Parathyroid adenoma (tissue), 2 donors: ENCODE data around the gene RRAGD.

Source experiments
- H2AFZ ChIP-seq: fragments of 300-600 bp; sonication (generic); one replicate; pipeline ENCODE4 v1.7.0; 2017; ENCODE audit warnings: antibody characterized with exemption, mild to moderate bottlenecking
- H3K27ac ChIP-seq: fragments of 300-600 bp; sonication (generic); one replicate; pipeline ENCODE4 v1.7.0; 2017
- H3K27me3 ChIP-seq: fragments of 300-600 bp; sonication (generic); one replicate; pipeline ENCODE4 v1.7.0; 2017; ENCODE audit warnings: low read length; ENCODE audit not compliant: control insufficient read depth, insufficient read depth
- H3K36me3 ChIP-seq: fragments of 300-600 bp; sonication (generic); one replicate; pipeline ENCODE4 v1.7.0; 2017; ENCODE audit warnings: low read length; ENCODE audit not compliant: control insufficient read depth, insufficient read depth
- H3K4me1 ChIP-seq: fragments of 300-600 bp; sonication (generic); one replicate; pipeline ENCODE4 v1.7.0; 2017; ENCODE audit warnings: control low read depth
- H3K4me2 ChIP-seq: fragments of 300-600 bp; sonication (generic); one replicate; pipeline ENCODE4 v1.7.0; 2017; ENCODE audit warnings: low read length
- H3K4me3 ChIP-seq: fragments of 300-600 bp; sonication (generic); one replicate; pipeline ENCODE4 v1.7.0; 2017; ENCODE audit warnings: low read depth, low read length
- H3K79me2 ChIP-seq: fragments of 300-600 bp; sonication (generic); one replicate; pipeline ENCODE4 v1.7.0; 2017; ENCODE audit warnings: control low read depth
- H3K9ac ChIP-seq: fragments of 300-600 bp; sonication (generic); one replicate; pipeline ENCODE4 v1.7.0; 2017; ENCODE audit warnings: mild to moderate bottlenecking
- H3K9me3 ChIP-seq: fragments of 300-600 bp; sonication (generic); one replicate; pipeline ENCODE4 v1.7.0; 2017; ENCODE audit warnings: low read length; ENCODE audit not compliant: control insufficient read depth
- TF ChIP-seq, protein P1 (sequence below): fragments of 300-600 bp; sonication (generic); IDR thresholded peaks from one replicate; pipeline ENCODE4 v1.7.0; 2017; ENCODE audit warnings: antibody characterized with exemption, mild to moderate bottlenecking
- donor health status: primary hyperparathyroidism.

RRAGD gene

GRCh38 chr6:89381031-89381430 is 31.0 kb downstream of the RRAGD start:
- H3K27ac ChIP-seq = no peak overlapping the region
- no peaks in the 10 kb centered on the region for H3K79me2 ChIP-seq
- no peak overlapping the region for H2AFZ ChIP-seq
- H3K4me2 ChIP-seq = no peak overlapping the region
- no peak overlapping the region for H3K4me3 ChIP-seq
- no peaks in the 10 kb centered on the region for H3K27me3 ChIP-seq
- TF ChIP-seq, protein P1, sequence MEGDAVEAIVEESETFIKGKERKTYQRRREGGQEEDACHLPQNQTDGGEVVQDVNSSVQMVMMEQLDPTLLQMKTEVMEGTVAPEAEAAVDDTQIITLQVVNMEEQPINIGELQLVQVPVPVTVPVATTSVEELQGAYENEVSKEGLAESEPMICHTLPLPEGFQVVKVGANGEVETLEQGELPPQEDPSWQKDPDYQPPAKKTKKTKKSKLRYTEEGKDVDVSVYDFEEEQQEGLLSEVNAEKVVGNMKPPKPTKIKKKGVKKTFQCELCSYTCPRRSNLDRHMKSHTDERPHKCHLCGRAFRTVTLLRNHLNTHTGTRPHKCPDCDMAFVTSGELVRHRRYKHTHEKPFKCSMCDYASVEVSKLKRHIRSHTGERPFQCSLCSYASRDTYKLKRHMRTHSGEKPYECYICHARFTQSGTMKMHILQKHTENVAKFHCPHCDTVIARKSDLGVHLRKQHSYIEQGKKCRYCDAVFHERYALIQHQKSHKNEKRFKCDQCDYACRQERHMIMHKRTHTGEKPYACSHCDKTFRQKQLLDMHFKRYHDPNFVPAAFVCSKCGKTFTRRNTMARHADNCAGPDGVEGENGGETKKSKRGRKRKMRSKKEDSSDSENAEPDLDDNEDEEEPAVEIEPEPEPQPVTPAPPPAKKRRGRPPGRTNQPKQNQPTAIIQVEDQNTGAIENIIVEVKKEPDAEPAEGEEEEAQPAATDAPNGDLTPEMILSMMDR = no peak
- H3K4me1 ChIP-seq = peaks cover 1% of the 10 kb centered on the region
- no peaks in the 10 kb centered on the region for H3K9me3 ChIP-seq
- H3K36me3 ChIP-seq = no peaks in the 10 kb centered on the region
- no peak overlapping the region for H3K9ac ChIP-seq

DNA sequence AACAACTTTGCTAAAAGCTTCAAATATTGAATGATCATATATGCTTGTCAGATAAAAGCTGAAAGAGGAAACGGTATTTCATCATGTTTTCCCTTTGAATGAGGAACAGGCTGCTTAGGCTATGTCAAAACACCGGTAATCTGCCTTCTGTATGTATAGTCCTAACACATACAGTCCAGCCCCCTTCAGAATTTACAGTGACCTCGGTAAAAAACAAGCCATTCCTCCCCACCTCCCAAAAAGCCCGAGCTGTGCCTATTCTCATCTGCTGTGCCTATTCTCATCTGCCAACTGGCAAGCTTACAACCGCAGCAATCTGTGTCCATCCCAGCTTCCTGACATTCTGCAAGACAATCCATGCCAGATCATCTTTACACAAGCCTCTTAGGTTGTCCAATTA is 32.8 kb downstream of the RRAGD start:
- no peak overlapping the region for H3K27ac ChIP-seq
- H2AFZ ChIP-seq = no peak overlapping the region
- no peak overlapping the region for H3K4me3 ChIP-seq
- no peaks in the 10 kb centered on the region for H3K27me3 ChIP-seq
- no peak overlapping the region for H3K9ac ChIP-seq
- H3K4me2 ChIP-seq = no peak overlapping the region
- no peaks in the 10 kb centered on the region for H3K9me3 ChIP-seq
- TF ChIP-seq, protein P1 = no peak
- H3K79me2 ChIP-seq = no peaks in the 10 kb centered on the region
- H3K4me1 ChIP-seq = peaks cover 6% of the 10 kb centered on the region
- H3K36me3 ChIP-seq = no peaks in the 10 kb centered on the region

- TF ChIP-seq, protein P1 = no peak
- no peak overlapping the region for H3K9ac ChIP-seq
- H3K4me1 ChIP-seq = peaks cover 6% of the 10 kb centered on the region
- no peak overlapping the region for H3K27ac ChIP-seq
- H3K9me3 ChIP-seq = no peaks in the 10 kb centered on the region
- no peaks in the 10 kb centered on the region for H3K79me2 ChIP-seq
- H2AFZ ChIP-seq = no peak overlapping the region
- H3K36me3 ChIP-seq = no peaks in the 10 kb centered on the region
- H3K4me3 ChIP-seq = no peak overlapping the region
- H3K27me3 ChIP-seq = no peaks in the 10 kb centered on the region
- H3K4me2 ChIP-seq = no peak overlapping the region
Measured at GRCh38 chr6:89378628-89379027, 33.4 kb downstream of the RRAGD start.

DNA sequence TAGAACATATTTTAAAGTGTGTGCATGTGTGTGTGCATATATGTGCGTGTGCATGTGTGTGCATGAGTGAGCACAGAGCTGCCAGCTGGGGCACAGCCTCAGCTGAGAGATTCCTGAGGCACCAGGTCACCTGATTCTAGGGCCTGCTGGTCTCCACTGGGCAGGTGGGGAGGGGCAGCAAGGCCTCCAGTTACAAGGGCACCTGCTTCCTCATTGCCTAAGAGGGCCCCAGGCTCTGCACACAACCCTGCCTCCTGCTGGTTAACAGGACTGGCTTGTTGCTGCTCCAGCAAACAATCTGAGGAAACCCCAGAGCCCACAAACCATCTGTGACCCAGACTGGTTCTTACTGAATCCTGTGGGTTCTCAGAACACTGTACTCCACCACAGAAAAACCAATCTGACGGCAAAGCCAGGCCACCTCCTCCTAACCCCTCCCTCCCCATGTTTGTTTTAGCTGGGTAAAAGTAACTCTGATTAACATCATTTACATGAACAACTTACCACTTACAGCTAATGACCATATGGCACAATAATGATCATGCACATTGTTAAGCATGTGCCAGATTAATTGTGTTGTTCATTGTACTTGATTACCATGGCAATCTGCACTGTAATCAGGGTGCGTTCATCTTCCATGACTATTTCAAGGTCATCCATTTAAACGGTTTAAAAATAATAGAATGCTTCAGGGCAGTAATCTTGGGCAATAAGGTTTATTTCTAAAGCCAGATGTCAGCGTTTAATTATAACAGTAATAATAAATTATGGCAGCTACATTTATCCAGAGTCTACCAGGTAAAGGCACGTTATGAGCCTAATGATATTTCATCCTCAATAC is 36.4 kb downstream of the RRAGD start:
- H3K27me3 ChIP-seq = no peaks in the 10 kb centered on the region
- no peaks in the 10 kb centered on the region for H3K79me2 ChIP-seq
- no peak overlapping the region for H3K4me2 ChIP-seq
- peak overlapping the region; percentile 20 for H2AFZ ChIP-seq
- no peak overlapping the region for H3K9ac ChIP-seq
- peaks cover 6% of the 10 kb centered on the region for H3K4me1 ChIP-seq
- no peak overlapping the region for H3K4me3 ChIP-seq
- TF ChIP-seq, protein P1 = no peak
- peak overlapping the region; percentile 30 for H3K27ac ChIP-seq
- no peaks in the 10 kb centered on the region for H3K9me3 ChIP-seq
- H3K36me3 ChIP-seq = no peaks in the 10 kb centered on the region

- Histone ChIP-seq H3K27ac (no peak overlapping the region), H3K4me2 (no peak overlapping the region), H3K36me3 (no peaks in the 10 kb centered on the region), H3K4me3 (no peak overlapping the region), H3K79me2 (no peaks in the 10 kb centered on the region), H3K27me3 (no peaks in the 10 kb centered on the region), H3K9ac (no peak overlapping the region), H3K4me1 (peaks cover 6% of the 10 kb centered on the region), H2AFZ (peak overlapping the region; percentile 69), H3K9me3 (no peaks in the 10 kb centered on the region)
- TF ChIP-seq, protein P1 = no peak
Measured at GRCh38 chr6:89372506-89372901, 39.6 kb downstream of the RRAGD start.
